Measurements from ENCODE around the gene LZTR1. TPM values are rescaled to one million over a fixed set of nuclear protein-coding genes. Genes with fewer than 3 reads are reported as not detected.

The LZTR1 gene
- total RNA-seq, 2 experiments from 2014 or later = 48.4 to 51.3 TPM

Small RNA genes lying within 50 kb of the gene (microRNA-seq; reads per million reads assigned to microRNA genes)
- not detected for gene MIR649 (ENCODE audit: borderline microRNAs expressed, borderline replicate concordance)

Other genes with a start within 250 kb of the LZTR1 start
- gene SERPIND1, start 208.2 kb upstream of the LZTR1 start, total RNA-seq = not detected
- gene PI4KA, start 123.5 kb upstream of the LZTR1 start, total RNA-seq = 100 to 1,000 TPM; 137 to 146 TPM
- gene SNAP29, start 123.3 kb upstream of the LZTR1 start, total RNA-seq = 10 to 100 TPM; 13.7 to 15.1 TPM
- gene CRKL, start 64.9 kb upstream of the LZTR1 start, total RNA-seq = 10 to 100 TPM; 41.9 to 43.5 TPM
- gene AIFM3, start 15.0 kb upstream of the LZTR1 start, total RNA-seq = under 1 TPM; 0.34 to 0.41 TPM
- 10 to 100 TPM; 82.7 to 84.0 TPM for gene THAP7, start 19.8 kb downstream of the LZTR1 start, total RNA-seq
- gene P2RX6, start 32.9 kb downstream of the LZTR1 start, total RNA-seq = under 1 TPM; 0.14 to 0.69 TPM
- not detected for gene SLC7A4, start 50.3 kb downstream of the LZTR1 start, total RNA-seq
- gene LRRC74B, start 63.6 kb downstream of the LZTR1 start, total RNA-seq = not detected

Measured in CD4-positive, alpha-beta T cell (primary cell).